Ammon's horn (tissue), 1 donor: ENCODE data around the gene KLHDC10.
A peak's percentile ranks its signal among the peaks of the same experiment; 100 is the strongest.
"Not testable (repeated sequence)": the region's sequence is repeated elsewhere in the genome, so short reads cannot be mapped to it uniquely, and the experiment has no call there.

Experiments used
- DNase-seq: peaks from one replicate; pipeline ENCODE4 v3.0.0-alpha.2; 2016; ENCODE audit warnings: low spot score

KLHDC10 gene

GRCh38 chr7:130154501-130155317 lies 84.4 kb downstream of the KLHDC10 start:
- DNase-seq: peak; percentile 46

GRCh38 chr7:130156140-130156539 lies 85.8 kb downstream of the KLHDC10 start:
- DNase-seq: no peak

- DNase-seq: no peak
Observed at GRCh38 chr7:130157700-130158099, 87.4 kb downstream of the KLHDC10 start.

DNA sequence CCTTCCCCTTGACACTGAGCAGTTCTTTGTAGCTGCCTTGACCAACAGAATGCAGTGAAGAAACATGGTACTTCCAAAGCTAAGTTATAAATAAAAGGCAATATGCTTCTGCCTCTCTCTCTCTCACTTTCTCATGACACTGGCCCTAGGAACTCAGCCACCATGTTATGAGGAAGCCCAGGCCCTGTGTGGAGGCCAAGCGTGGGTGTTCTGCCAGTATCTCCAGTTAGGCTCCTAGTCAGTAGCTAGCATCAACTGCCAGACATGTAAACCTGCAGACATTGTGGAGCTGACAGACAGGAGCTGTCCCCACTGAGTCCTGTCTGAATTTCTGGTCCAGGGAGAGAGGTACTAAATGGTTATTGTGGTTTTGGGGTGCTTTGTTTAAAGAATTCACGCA lies 89.7 kb downstream of the KLHDC10 start:
- no peak for DNase-seq

- no peak for DNase-seq
Observed at GRCh38 chr7:130160455-130160854, 90.1 kb downstream of the KLHDC10 start.

DNA sequence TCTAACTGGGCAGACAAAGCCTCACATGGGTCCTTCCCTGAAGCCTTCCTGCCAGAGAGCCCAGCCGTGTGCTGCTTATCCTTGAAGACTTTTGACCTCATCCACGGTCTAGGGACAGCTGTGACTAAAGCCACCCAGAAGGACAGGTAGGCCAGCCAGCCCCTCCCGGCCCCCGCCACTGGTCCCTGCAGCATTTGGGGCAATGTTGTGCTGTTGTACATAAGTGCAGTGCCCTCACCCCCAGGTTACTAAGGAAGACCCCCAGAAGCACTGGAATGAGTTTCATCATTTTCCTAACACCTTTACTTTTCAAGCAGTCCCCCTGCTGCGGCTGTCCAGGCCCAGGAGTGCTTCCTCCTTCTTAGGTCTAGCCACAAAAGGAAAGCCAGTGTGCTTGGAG lies 91.9 kb downstream of the KLHDC10 start:
- no peak for DNase-seq

- no peak for DNase-seq
Observed at GRCh38 chr7:130174237-130174959, 104.1 kb downstream of the KLHDC10 start.

- no peak for DNase-seq
Observed at GRCh38 chr7:130178251-130178650, 107.9 kb downstream of the KLHDC10 start.

- DNase-seq: no peak
Observed at GRCh38 chr7:130179631-130180030, 109.3 kb downstream of the KLHDC10 start.

DNA sequence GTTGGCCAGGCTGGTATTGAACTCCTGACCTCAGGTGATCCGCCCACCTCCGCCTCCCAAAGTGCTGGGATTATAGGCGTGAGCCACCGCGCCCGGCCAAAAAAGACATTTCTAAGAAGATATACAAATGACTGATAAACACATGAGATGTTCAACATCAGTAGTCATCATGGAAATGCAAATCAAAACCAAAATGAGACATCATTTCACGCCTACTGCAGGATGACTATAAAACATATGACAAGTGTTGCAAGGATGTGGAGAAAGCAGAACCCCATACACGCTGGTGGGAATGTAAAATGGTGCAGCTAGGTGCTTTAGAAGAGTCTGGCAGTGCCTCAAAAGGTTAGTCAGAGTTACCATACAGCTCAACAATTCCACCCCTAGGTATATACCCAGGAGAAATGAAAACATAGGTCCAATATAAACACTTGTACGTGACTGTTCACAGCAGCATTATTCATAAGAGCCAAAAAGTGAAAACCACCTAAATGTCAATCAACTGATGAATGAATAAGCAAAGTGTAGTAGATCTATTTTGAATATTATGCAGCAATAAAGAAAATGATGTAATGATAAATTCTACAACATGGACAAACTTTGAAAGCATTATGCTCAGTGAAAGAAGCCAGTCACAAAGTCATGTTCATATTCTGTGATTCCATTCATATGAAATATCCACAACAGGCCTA lies 110.4 kb downstream of the KLHDC10 start:
- peak; percentile 12 for DNase-seq

GRCh38 chr7:130181263-130181605 lies 110.9 kb downstream of the KLHDC10 start:
- DNase-seq: no peak

DNA sequence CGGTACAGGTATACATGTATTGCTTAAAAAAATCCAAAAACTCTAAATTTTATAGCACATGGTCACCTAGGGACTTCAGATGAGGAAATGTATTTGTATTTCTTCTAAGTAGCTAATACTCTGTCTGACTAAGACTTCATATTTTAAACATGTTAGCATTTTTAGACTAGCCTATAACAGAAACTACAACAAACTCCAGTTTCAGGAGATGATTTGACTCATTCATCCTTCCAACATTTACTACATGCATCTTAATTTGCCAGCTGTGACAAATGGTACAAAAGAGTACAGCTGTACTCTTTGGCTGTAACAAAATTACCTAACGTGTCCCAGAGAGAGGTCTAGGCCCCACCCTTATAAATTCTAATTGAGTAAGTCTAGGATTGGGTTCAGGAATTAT lies 112.7 kb downstream of the KLHDC10 start:
- no peak for DNase-seq

DNA sequence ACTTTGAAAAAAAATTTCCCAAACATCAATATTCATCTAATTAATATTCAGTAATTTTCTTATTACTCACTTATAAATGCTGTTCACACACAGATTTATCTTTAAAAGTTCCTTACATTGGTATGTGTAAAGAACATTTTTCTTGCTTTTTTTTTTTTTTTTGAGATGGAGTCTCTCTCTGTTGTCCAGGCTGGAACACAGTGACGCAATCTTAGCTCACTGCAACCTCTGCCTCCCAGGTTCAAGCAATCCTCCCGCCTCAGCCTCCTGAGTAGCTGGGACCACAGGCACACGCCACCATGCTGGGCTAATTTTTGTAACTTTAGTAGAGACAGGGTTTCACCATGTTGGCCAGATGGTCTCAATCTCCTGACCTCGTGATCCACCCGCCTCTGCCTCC lies 114.0 kb downstream of the KLHDC10 start:
- not testable (repeated sequence) for DNase-seq
